Activated CD8-positive, alpha-beta memory T cell treated with anti-CD3 and anti-CD28 coated beads for 4 hours (primary cell): ENCODE results near the gene DIDO1.
A peak's percentile ranks its signal among the peaks of the same experiment; 100 is the strongest.
"Not testable (repeated sequence)": the region's sequence is repeated elsewhere in the genome, so short reads cannot be mapped to it uniquely, and the experiment has no call there.

Source experiments
- DNase-seq, 2 donors: peaks; one replicate each; pipeline ENCODE4 v3.0.0-alpha.2; 2020; ENCODE audit warnings: low read depth in 2 of 2

DIDO1 gene

DNA sequence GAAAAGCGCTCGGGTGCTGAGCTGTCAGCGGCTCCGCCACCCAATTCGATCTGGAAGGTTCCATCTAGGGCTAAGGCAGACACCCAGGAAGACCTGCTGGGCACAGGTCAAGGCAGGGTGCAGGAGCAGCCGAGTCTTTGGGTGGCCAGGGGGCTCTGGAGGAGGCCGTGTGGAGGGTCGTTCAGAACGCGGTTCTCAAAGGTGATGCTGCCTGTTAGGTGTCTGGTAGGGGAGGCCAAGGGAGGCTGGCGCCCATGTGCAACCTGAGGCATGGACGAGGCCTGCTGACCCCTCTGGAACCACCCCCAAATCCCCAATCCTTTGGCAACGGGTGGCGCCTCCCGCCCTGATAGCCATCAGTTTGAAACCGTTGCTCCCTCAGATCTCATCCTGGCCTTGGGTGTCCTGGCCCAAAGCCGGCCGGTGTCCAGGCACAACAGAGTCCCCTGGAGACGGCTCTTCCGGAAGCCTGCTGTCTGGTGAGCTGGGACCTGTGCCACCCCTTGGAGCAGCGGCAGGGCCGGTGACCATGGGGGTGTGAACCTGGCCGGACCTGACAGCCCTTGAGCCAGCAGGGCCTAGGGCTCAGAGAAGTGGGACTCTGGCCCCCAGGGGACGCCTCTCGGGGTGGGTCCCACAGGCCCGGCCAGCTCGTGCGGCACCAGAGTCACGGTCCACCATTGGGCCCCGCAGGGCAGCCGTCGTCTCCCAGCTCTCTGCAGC, 36.7 kb upstream of the DIDO1 start:
- no peak for DNase-seq

DNA sequence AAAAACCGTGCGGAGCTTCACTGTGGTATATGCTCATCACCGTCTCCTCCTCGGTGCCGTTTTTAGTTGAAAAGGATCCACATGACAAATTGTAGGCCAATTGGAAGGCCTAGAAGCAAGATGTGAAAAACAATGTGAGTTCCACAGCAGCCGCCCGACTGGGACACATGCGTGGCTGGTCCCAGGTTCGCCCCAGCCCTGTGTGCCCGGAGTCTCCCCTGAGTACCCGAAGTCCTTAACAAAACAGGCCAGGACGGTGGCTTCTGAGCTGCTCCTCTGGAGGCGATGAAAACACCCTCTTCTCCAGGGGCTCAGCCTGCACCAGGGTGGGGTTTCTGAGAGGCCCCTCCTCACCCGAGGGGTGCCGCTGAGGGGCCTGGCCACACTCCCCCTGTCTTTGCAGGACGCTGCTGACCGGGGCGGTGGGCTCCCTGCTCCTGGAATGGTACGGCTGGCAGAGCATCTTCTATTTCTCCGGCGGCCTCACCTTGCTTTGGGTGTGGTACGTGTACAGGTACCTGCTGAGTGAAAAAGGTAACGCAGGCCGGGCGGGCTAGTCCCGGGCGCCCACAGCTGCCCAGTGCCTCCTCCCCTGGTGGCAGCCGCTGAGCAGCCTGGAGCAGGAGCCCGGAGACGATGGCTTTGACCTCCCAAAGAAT, 36.0 kb upstream of the DIDO1 start:
- no peak for DNase-seq

DNA sequence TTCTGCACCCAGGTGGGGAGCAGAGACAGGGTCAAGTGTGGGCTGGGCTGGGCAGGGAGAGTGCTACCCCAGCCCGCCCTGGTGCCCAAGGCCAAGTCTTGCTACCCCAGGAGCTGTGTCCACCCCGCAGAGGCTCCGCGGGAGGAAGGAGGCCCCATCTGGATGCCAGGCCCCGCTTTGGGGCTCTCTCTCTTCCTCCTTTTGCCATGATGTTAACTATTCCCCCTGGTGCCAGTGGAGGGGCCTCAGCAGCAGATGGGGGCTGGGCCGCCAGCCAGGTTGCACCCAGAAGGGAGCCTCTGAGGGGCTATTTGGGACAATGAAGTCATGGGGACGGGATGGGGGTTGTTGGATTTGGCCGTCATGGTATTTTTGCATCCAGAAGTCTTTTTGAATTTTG, 35.5 kb upstream of the DIDO1 start:
- DNase-seq: no peak

DNA sequence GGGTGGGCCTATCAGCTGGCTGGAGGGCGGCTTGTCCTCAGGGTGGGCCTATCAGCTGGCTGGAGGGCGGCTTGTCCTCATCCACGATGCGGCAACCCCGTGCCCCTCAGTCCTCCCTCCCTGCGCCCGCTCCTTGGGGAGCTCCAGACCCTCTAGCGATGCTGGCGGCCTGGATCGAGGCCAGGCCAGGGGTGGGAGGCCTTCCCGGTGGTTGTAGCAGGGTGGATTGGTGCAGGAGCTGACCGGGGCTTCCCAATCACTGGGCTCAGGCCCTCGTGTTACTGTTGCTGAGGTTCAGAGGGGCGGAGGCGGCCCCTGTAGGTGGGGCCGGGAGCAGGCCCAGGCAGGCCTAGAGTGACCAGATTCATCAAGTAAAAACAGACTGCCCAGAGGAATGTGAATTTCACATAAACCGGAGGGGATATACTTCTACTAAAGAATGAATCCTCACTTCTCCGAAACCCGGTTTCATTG, 35.0 kb upstream of the DIDO1 start:
- DNase-seq: no peak

DNA sequence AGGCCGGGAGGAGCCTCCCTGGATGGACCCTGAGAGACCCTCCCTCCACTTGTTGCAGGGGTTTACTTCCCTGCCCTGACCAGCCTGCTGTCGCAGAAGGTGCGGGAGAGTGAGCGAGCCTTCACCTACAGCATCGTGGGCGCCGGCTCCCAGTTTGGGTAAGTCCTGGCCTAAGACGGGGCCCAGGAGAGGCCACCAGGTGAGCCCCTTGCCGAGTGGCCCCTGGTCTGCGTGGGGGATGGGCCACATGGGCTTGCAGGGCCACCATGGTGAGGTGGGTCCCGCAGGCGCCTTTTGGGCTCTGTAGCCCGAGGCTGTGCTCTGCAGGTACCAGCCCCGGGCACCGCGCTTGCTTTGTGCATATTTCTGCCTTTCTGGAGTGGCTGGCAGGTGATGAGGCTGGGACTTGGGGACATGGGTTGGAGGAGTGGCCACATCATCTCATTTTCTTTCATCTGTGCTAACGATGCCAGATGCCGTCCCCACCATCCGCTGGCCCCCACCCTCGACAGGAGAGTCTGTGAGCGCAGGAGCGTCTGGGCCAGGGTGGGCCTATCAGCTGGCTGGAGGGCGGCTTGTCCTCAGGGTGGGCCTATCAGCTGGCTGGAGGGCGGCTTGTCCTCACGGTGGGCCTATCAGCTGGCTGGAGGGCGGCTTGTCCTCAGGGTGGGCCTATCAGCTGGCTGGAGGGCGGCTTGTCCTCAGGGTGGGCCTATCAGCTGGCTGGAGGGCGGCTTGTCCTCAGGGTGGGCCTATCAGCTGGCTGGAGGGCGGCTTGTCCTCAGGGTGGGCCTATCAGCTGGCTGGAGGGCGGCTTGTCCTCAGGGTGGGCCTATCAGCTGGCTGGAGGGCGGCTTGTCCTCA, 34.4 kb upstream of the DIDO1 start:
- not testable (repeated sequence) for DNase-seq

DNA sequence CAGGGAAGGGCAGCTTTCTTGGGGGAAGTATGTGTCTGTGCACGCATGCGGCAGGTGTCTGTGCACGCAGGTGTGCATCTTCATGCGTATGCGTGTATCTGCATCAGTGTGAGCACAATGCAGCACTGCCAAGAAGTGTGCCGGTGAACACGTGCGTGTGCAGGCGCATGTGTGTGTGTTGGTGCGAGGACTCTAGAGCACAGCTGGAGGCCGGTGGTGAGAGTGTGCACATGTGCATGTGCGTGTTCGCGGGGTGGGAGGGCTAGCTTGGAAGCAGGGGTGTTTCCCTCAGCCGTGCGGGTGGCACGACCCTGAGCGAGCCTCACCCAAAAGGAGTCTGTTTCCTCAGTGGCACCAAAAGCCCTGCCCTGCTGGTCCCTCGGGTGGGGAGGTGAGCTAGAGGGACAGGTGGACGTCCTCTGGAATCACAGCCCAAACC, 33.7 kb upstream of the DIDO1 start:
- DNase-seq: no peak

DNA sequence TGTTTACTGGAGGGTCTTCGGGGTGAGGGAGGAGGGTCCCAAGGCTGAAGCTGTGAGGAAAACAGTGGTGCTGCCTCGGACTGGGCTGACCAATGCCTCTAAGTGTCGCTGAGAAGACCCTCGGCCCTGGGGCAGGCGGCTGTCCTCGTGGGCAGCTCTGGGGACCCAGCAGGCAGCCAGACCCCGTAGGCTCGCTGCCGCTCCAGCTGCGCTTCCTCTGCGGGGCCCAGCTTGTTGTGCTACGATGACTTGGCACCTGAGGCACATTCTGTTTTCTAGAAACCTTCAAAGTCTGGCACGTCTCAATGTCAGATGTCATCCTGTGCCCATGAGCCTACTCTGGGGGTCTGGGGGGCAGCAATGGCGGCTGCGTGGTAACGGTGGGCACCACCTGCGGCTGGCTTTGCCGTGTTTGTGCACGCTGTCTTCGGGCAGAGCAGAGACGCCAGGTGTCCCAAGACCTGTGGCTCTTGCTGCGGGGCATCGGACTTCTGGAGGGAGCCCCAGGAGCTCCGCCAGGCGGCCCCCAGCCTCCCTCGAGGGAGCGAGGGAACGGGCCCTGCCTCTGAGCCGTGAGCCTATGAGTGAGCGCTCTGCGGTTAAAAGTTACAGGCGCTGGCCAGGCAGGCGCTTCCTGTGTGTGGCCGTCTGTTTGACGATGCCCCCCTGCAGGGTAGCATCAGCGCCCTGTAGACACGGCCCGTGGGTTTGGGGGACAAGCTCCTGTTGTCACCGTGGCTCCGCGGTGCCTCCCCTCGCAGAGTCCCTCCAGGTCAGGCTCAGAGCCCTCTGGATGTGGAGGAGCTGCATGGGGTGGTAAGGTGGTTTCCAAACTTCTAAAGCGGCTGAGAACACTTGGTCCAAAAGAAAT, 33.0 kb upstream of the DIDO1 start:
- no peak for DNase-seq

DNA sequence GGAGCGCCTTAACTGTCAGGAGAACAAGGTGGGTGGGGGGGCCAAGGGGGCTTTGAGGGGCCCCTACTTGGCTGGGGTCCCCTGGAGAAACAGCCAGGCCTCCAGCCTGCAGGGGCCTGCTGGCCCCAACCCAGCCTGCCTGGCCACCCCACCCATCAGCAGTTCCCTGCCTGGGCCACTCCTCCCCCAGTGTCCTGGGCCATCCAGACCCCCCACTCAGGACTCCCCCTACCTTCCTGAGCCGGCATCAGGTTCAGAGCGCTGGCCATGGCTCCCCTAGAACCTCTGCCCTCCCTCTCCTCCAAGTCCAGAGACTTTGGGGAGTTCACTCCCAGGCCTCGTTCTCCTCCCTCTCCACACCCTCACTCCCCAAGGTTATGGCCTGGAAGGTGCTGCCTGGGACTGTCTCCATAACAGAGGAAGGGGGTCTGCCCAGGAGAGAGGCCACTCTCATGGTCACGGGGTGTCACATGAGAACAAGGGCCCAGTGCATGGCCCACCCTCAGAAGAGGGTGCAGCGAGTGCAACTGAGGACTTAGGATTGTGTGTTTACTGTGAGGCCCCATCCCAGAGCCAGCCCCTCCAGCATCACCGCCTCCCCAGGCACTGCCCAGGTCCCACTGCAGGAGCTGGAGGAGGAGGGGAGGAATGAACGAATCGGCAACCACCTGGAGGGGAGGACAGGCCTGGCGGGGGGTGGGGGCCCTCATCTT, 32.2 kb upstream of the DIDO1 start:
- no peak for DNase-seq

DNA sequence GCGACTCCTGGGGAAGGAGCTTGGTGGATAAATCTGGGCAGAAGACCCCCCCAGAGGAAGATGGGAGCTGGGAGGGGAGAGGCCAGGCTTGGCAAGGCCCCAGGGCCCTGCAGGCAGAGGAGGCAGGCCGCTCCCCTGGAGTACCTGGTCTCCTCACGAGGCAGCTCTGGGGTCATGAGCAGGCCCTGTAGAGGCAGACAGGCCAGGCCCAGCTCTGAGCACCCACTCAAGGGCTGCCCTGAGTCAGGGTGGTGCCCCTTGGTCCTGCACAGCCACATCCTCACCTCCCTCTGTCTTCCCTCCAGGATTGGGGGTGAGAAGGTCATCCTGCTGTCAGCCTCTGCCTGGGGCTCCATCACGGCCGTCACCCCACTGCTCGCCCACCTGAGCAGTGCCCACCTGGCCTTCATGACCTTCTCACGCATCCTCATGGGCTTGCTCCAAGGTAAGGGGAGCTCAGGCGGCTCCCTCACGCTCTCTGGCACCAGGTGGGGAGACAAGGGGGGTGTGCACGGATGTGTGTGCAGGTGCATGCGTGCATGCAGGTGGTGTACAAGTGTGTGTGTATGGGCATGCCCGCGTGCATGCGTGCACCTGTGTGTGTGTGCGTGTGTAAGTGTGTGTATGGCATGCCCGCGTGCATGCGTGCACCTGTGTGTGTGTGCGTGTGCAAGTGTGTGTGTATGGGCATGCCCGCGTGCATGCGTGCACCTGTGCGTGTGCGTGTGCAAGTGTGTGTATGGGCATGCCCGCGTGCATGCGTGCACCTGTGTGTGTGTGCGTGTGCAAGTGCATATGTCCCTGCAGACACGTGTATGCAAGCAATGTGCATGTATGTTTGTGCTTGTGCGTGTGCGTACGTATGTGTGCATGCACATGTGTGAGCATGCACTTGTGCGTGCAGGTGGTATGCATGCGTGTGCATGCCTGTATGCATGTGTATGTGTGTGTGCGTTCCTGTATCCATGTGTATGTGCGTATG, 31.1 kb upstream of the DIDO1 start:
- DNase-seq: no peak

DNA sequence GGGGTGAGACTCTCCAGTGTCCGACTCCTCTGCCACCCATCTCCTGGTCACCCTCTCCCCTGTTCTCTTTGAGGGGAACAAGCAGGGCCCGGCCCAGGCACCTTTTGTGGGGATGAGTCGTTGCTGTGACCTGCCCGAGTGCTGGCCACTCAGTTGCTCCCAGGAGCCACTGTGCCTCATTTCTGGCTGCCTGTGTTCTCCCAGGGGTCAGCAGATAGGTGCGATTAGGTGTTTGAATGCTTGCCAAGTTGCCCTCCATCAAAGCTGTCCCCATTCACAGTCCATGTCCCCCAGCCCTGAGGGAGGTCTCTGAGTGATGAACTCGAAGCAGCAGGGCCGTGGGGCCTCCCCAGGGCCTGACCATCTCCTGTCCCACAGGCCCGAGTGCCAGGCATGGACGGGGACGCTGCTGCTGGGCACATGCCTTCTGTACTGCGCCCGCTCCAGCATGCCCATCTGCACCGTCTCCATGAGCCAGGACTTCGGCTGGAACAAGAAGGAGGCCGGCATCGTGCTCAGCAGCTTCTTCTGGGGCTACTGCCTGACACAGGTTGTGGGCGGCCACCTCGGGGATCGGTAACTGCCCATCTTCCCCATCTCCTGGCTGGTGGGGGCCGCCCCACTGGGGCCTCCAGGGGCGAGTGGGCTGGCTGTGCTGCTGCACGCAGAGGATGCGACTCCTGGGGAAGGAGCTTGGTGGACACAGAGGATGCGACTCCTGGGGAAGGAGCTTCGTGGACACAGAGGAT, 30.3 kb upstream of the DIDO1 start:
- DNase-seq: no peak

DNA sequence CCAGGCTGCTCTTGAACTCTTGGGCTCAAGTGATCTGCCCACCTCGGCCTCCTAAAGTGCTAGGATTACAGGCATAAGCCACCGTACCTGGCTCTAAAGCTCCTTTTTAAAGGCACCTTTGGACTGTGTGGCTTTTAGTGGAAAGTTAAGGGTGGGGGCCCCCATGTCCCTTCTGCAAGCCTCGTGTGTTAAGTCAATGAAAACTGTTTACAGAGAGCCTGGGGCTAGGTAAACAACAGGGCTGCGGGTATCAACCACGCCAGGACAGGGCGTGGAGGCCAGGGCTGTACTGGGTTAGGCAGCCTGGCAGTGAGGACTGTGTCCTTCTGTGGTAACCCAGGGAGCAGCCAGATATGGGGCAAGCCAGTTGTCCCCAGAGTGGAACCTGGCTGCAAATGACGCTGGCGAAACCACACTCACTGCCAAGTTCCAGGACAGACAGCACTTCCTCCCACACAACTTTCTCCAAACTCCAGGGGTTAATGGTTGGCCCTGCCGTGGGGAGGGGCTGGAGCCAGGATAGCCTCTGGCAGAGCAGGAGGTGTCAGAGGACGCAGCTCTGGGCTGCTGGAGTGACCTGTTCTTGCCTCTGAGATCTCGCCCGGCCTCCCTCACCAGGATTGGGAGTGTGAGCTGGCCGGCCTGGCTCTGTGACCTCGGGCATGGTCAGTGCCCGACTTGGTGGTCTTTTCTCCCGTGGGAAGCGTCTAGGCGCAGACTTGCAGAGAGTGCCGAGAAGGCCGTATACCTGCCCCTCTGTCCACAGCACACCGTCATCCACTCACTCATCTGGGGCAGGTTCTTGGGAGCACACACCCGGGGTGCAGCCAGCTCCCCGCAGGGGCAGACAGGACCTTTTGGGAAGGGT, 29.4 kb upstream of the DIDO1 start:
- DNase-seq: no peak

DNA sequence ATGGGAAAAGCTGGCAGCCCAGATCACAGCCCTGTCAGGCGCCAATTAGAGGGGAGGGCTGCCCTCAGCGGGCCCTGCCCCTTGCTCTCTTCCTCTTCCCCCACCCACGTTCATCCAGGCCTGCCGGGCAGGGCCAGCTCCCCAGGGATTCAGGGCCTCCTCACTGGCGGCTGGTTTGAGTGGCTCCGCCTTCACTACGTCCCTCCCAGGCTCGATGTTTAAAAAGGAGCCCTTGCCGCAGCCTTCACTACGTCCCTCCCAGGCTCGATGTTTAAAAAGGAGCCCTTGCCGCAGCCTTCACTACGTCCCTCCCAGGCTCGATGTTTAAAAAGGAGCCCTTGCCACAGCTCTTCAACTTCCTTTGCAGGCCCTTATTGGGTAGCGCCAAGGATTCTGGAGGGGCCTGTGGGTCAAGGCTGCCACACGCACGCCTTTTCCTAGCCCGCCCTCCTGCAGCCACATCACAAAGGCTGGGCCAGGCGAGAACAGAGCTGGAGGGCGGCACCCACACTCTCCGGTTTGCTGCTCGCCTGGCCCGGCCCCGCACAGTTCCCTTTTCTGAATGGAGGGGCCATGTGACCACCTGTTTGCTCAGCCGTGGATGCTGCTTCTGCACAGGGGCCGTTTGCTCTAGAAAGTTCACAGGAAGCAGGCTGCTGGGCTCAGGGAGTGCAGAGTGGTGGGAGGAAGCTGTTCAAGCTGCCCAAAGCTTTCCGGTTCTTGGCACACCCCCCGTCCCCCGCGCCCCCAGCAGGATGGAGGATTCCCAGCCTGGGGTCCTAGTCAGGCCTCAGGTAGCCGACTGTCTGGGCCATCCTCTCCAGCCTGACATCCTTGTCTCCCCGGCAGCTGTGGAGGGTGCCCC, 27.8 kb upstream of the DIDO1 start:
- peak; percentile 31 to 45 for DNase-seq

DNA sequence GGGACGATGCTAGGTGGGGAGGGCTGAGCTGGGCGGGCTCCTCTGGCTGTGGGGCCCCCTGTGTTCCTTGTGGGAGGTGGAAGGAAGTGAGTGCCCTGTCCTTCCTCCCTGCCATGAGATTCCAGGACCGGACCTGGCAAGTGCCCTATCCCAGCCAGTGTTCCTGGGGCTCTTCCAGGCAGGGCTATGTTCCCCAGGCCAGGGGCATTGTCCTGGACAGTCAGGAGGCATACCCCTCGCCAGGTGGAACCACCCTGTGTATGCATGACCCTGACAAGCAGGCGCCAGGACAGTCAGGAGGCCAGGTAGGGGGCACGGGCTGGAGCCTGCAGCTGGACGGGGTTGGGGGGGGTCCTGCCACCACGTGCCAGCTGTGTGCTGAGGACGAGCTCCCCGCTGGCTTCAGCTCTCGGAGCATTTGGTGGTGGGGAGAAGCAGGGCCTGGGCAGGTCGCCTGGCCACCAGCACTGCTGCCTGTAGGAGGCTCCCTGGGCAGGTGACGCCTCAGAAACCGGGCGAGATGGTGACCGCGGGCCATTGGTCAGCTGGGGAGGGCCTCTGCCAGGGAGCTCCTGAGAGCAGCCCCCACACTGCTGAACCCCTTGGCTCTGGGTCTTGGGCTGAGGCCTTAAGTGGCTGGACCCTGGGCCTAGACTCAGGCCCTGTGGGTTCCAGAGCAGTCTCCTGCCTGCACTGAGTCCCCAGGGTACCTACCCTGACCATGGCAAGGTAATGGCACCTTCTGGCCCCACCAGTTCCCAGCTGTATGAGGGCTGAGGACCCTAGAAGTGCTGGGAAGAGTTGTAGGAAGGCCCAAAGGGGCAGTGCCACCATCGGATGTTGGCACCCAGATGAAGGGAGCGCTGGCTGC, 26.9 kb upstream of the DIDO1 start:
- no peak for DNase-seq

DNA sequence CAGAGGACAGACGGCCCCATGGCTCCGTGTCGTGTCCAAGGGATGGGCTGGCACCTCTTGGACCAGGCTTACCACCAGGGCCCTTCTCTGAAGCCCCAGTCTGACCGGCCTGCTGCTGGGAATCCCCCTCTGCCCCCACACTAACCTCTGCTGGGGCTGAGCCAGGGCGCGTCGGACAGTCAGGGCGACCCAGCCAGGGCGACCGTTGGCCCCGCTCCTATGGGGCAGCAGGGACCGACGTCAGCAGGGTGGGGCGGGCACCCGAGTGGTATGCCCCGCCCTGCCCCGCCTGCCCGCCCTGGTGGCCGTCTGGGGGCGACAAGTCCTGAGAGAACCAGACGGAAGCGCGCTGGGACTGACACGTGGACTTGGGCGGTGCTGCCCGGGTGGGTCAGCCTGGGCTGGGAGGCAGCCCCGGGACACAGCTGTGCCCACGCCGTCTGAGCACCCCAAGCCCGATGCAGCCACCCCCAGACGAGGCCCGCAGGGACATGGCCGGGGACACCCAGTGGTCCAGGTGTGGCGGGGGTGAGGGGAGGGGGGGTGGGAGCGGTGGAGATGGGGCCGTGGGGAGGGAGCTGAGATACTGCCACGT, 26.2 kb upstream of the DIDO1 start, which contains the start of gene SLC17A9:
SLC17A9 (plus strand) TSS at position 337 of the 595 bp plus-strand sequence; CDS start at position 459, 122 bp downstream.
- DNase-seq: peak in 1 of 2 donors; percentile 29

DNA sequence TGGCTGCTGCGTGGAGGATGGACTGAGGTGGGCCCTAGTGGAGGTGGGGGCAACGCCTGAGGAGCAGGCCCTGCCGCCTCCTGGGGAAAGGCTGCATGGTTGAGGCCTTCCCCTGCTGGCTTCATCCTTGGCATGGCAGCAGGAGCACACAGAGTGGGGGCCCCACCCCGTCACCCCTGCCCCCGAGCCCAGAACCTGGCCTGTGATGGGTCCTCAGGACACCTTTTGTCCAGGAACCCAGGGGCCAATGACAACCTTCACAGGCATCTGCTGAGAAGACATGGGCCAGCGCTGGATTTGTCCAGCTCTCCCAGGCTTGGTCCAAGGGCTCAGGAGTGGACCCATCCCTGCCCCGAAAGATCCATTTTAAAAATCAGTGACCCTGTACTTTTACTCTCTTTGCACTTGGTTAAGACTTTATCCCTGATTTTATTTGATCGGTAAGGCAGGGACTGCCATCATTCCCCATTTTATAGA, 25.6 kb upstream of the DIDO1 start:
- no peak for DNase-seq
